Measurements from ENCODE around the gene BANK1.
"Not testable (repeated sequence)": the region's sequence is repeated elsewhere in the genome, so short reads cannot be mapped to it uniquely, and the experiment has no call there.

Gene BANK1

DNA sequence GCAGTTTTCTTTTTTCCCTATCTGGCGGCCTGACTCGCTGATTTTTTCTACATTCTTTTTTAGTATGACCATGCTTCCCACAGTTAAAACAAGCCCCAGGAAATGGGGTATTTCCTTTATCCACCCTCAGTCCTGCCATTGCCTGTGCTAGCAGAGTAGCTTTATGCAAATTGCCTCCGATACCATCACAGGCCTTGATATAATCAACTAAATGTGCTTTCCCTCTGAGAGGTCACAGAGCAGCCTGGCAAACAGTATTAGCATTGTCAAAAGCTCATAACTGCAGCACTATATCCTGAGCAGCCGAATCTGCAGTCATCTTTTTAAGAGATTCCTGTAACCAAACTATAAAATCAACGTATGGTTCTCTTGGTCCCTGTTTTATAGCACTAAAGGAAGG, 115.0 kb downstream of the BANK1 start:
- not testable (repeated sequence) for H3K4me3 ChIP-seq (ENCODE audit: low read length); H3K9me3 ChIP-seq (ENCODE audit: insufficient read depth, low read depth, low read length); H3K27me3 ChIP-seq (ENCODE audit: insufficient read depth, low read length); H3K9ac ChIP-seq (ENCODE audit: low read depth, low read length); H3K27ac ChIP-seq (ENCODE audit: low read length); H3K4me1 ChIP-seq (ENCODE audit: insufficient read depth, low read length); H3K36me3 ChIP-seq (ENCODE audit: insufficient read depth, low read depth, low read length)

DNA sequence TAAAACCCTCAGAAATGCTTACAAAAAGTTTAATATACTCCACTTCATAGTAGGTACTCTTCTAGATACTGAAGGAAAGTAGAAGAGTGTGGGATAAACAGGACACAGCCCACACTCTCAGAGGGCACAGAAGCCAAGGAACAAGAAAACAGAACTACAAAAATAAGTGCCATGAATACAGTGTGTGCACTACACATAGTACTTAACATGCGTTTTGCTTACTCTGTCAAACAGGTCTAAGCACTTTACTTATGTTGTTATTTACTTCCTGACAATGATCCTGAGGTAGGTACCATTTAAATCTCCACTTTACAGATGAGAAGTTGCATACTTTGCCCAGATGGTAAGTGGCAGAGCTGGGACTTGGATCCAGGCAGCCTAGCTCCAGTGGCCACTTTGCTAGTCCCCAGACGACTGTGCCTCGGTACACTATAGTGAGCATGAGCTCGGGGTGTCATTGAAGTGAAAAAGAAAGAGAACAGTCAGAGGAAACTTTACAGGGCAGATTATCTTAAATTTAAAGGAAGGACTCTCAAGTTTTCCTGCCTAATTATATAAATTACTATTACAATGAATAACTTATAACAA, 120.3 kb downstream of the BANK1 start:
- Histone ChIP-seq H3K4me3 (ENCODE audit: low read length) (no peak overlapping the region), H3K27me3 (ENCODE audit: insufficient read depth, low read length) (no peaks in the 10 kb centered on the region), H3K36me3 (ENCODE audit: insufficient read depth, low read depth, low read length) (no peaks in the 10 kb centered on the region), H3K9ac (ENCODE audit: low read depth, low read length) (no peak overlapping the region), H3K4me1 (ENCODE audit: insufficient read depth, low read length) (no peaks in the 10 kb centered on the region), H3K9me3 (ENCODE audit: insufficient read depth, low read depth, low read length) (no peaks in the 10 kb centered on the region), H3K27ac (ENCODE audit: low read length) (no peak overlapping the region)

DNA sequence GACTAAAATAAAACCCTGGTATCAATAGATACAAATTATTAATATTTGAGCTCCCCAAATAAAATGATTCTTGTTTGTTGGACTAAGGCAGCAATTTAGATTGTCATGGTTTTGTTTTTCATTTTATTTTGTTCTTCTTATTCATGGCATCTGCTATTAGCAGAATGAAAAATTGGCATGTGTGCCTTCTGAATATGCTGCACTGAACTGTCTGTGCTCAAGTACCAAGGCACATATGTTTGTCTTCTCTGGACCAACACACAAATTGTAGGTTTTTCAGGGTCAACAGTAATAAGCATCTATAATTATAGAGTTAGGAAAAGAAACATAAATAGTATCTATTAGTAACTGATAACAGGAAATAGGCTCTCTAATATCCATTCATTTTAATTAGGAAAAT, 121.1 kb downstream of the BANK1 start:
- no peaks in the 10 kb centered on the region for H3K36me3 ChIP-seq (ENCODE audit: insufficient read depth, low read depth, low read length)
- H3K9ac ChIP-seq (ENCODE audit: low read depth, low read length) = no peak overlapping the region
- H3K4me3 ChIP-seq (ENCODE audit: low read length) = no peak overlapping the region
- H3K4me1 ChIP-seq (ENCODE audit: insufficient read depth, low read length) = no peaks in the 10 kb centered on the region
- H3K9me3 ChIP-seq (ENCODE audit: insufficient read depth, low read depth, low read length) = no peaks in the 10 kb centered on the region
- H3K27ac ChIP-seq (ENCODE audit: low read length) = no peak overlapping the region
- no peaks in the 10 kb centered on the region for H3K27me3 ChIP-seq (ENCODE audit: insufficient read depth, low read length)

DNA sequence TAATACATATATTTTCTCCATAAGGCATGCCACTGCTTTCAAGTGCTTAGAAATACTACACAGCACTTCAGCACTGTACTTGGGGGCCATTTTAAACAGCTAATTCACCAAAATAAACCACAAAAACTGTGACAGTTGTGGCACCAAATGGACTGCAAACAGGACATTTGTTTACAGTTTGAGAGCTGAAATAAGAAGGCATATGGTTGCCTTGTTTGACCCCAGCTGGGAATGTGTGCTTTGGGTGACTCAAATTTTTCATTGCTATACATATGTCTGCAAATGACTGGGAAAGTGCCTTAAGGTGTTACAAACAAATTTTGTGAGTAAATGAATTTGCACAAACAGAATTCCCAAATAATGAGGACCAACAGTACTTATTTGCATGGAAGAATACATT, 124.2 kb downstream of the BANK1 start:
- Histone ChIP-seq H3K9ac (ENCODE audit: low read depth, low read length) (no peak overlapping the region), H3K4me3 (ENCODE audit: low read length) (no peak overlapping the region), H3K27me3 (ENCODE audit: insufficient read depth, low read length) (no peaks in the 10 kb centered on the region), H3K36me3 (ENCODE audit: insufficient read depth, low read depth, low read length) (no peaks in the 10 kb centered on the region), H3K4me1 (ENCODE audit: insufficient read depth, low read length) (no peaks in the 10 kb centered on the region), H3K9me3 (ENCODE audit: insufficient read depth, low read depth, low read length) (no peaks in the 10 kb centered on the region), H3K27ac (ENCODE audit: low read length) (no peak overlapping the region)

DNA sequence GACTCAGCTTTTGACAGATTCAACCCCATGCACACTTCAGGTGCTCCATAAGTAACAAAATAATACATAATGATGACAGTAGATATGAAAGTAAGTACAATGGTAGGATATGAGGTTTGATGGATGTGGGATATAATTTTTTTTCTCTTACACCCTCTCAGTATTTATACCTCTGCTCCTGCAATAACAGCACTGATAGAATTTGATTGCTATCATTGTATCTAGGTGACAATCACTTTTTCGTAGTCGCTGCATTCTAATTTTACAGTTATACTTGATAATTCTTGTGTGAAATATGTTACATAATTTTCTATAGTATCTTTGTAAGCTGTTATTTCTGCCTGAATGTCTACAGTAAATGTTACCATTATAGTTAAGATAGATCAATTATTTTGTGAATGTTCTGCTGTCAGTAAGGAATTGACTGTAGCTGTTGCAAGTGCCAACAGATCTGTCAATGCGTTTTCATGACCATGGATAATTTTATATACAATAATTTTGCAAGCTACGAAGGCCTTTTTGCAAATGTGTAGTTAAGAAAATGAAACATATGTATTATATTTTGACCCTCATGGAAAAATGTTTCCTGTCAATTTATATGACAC, 128.9 kb downstream of the BANK1 start:
- H3K27ac ChIP-seq (ENCODE audit: low read length) = no peak overlapping the region
- no peak overlapping the region for H3K4me3 ChIP-seq (ENCODE audit: low read length)
- H3K9me3 ChIP-seq (ENCODE audit: insufficient read depth, low read depth, low read length) = no peaks in the 10 kb centered on the region
- H3K27me3 ChIP-seq (ENCODE audit: insufficient read depth, low read length) = no peaks in the 10 kb centered on the region
- H3K4me1 ChIP-seq (ENCODE audit: insufficient read depth, low read length) = no peaks in the 10 kb centered on the region
- no peak overlapping the region for H3K9ac ChIP-seq (ENCODE audit: low read depth, low read length)
- H3K36me3 ChIP-seq (ENCODE audit: insufficient read depth, low read depth, low read length) = no peaks in the 10 kb centered on the region

GRCh38 chr4:101921370-101921769, 130.8 kb downstream of the BANK1 start:
- Histone ChIP-seq H3K27me3 (ENCODE audit: insufficient read depth, low read length) (no peaks in the 10 kb centered on the region), H3K4me1 (ENCODE audit: insufficient read depth, low read length) (no peaks in the 10 kb centered on the region), H3K9ac (ENCODE audit: low read depth, low read length) (no peak overlapping the region), H3K27ac (ENCODE audit: low read length) (no peak overlapping the region), H3K36me3 (ENCODE audit: insufficient read depth, low read depth, low read length) (no peaks in the 10 kb centered on the region), H3K9me3 (ENCODE audit: insufficient read depth, low read depth, low read length) (no peaks in the 10 kb centered on the region), H3K4me3 (ENCODE audit: low read length) (no peak overlapping the region)

DNA sequence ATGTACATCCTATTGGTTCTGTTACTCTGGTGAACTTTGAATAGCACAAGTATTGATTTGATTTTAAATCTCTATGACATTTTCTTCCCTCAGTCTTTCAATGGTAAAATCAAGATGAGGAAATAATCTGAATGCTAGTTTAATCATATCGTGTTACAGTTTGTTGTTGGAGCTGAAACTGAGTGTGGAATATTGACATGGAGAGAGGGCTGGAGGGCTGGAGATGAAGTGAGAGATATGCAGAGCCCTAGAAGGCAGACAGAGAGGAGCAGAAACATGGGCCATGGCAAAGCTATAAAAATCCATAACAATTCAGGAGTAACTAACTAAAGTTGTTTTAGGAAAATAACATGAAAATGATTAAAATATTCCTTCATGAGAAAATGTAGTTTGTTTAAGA, 141.1 kb downstream of the BANK1 start:
- Histone ChIP-seq H3K27me3 (ENCODE audit: insufficient read depth, low read length) (no peaks in the 10 kb centered on the region), H3K9me3 (ENCODE audit: insufficient read depth, low read depth, low read length) (no peaks in the 10 kb centered on the region), H3K9ac (ENCODE audit: low read depth, low read length) (no peak overlapping the region), H3K4me1 (ENCODE audit: insufficient read depth, low read length) (no peaks in the 10 kb centered on the region), H3K27ac (ENCODE audit: low read length) (no peak overlapping the region), H3K4me3 (ENCODE audit: low read length) (no peak overlapping the region), H3K36me3 (ENCODE audit: insufficient read depth, low read depth, low read length) (no peaks in the 10 kb centered on the region)

- Histone ChIP-seq H3K9me3 (ENCODE audit: insufficient read depth, low read depth, low read length) (no peaks in the 10 kb centered on the region), H3K27me3 (ENCODE audit: insufficient read depth, low read length) (no peaks in the 10 kb centered on the region), H3K36me3 (ENCODE audit: insufficient read depth, low read depth, low read length) (no peaks in the 10 kb centered on the region), H3K4me1 (ENCODE audit: insufficient read depth, low read length) (no peaks in the 10 kb centered on the region), H3K9ac (ENCODE audit: low read depth, low read length) (no peak overlapping the region), H3K4me3 (ENCODE audit: low read length) (no peak overlapping the region), H3K27ac (ENCODE audit: low read length) (no peak overlapping the region)
Observed at GRCh38 chr4:101933855-101934254, 143.3 kb downstream of the BANK1 start.

- H3K9ac ChIP-seq (ENCODE audit: low read depth, low read length) = no peak overlapping the region
- H3K9me3 ChIP-seq (ENCODE audit: insufficient read depth, low read depth, low read length) = no peaks in the 10 kb centered on the region
- no peak overlapping the region for H3K4me3 ChIP-seq (ENCODE audit: low read length)
- H3K36me3 ChIP-seq (ENCODE audit: insufficient read depth, low read depth, low read length) = no peaks in the 10 kb centered on the region
- no peaks in the 10 kb centered on the region for H3K27me3 ChIP-seq (ENCODE audit: insufficient read depth, low read length)
- no peaks in the 10 kb centered on the region for H3K4me1 ChIP-seq (ENCODE audit: insufficient read depth, low read length)
- no peak overlapping the region for H3K27ac ChIP-seq (ENCODE audit: low read length)
Observed at GRCh38 chr4:101938836-101939235, 148.3 kb downstream of the BANK1 start.

DNA sequence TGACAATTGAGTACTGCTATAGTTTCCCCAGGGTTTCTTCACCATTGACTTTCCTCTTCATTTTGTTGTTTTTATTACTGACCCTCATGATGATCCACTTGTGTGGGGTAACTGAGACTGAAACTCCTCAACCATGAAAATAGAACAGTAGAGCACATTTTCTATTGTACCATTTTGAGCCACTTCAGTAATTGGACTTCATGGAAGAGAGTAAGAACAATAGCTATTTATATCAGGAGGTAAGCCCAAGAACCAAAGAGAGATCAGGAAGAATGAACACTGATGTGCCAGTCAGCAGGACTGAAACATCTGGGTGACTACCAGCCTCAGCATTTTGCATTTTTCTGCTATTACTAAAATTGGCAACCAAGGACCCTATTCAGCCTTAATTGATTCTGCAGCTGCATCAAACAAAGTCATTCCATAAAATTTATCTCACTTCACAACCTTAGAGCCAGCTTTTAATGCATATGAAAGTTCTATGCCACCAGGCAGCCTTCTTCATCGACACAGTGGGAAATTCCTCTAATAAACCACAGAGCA, 151.4 kb downstream of the BANK1 start:
- Histone ChIP-seq H3K27ac (ENCODE audit: low read length) (no peak overlapping the region), H3K9ac (ENCODE audit: low read depth, low read length) (no peak overlapping the region), H3K36me3 (ENCODE audit: insufficient read depth, low read depth, low read length) (no peaks in the 10 kb centered on the region), H3K9me3 (ENCODE audit: insufficient read depth, low read depth, low read length) (no peaks in the 10 kb centered on the region), H3K4me1 (ENCODE audit: insufficient read depth, low read length) (peaks cover 10% of the 10 kb centered on the region; the same call in 1 of the 2 replicates), H3K27me3 (ENCODE audit: insufficient read depth, low read length) (no peaks in the 10 kb centered on the region), H3K4me3 (ENCODE audit: low read length) (no peak overlapping the region)

- Histone ChIP-seq H3K9ac (ENCODE audit: low read depth, low read length) (no peak overlapping the region), H3K36me3 (ENCODE audit: insufficient read depth, low read depth, low read length) (no peaks in the 10 kb centered on the region), H3K27me3 (ENCODE audit: insufficient read depth, low read length) (no peaks in the 10 kb centered on the region), H3K27ac (ENCODE audit: low read length) (no peak overlapping the region), H3K4me1 (ENCODE audit: insufficient read depth, low read length) (peaks cover 10% of the 10 kb centered on the region; the same call in 1 of the 2 replicates), H3K9me3 (ENCODE audit: insufficient read depth, low read depth, low read length) (no peaks in the 10 kb centered on the region), H3K4me3 (ENCODE audit: low read length) (no peak overlapping the region)
Observed at GRCh38 chr4:101942891-101943290, 152.4 kb downstream of the BANK1 start.

DNA sequence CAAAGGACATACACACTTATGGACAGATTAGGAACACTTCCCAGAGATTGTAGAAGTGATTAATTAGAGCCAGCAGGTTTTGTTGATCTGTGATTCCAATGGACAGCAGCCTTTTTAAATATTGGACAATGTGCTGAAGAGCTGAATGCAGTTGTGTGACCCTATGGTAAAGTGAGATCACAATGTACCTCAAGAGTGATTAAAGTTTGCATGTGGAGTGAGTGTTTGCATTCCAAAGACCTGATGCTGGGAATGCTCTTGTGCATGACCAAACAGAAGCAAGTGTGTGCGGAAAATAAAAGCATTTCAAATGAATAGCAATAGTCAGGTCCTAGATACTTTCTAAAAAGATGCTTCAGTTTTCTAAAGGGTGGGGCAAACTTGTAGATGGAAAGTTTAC, 154.1 kb downstream of the BANK1 start:
- no peak overlapping the region; the same call in 1 of the 2 replicates for H3K4me3 ChIP-seq (ENCODE audit: low read length)
- peaks cover 18% of the 10 kb centered on the region for H3K4me1 ChIP-seq (ENCODE audit: insufficient read depth, low read length)
- H3K9ac ChIP-seq (ENCODE audit: low read depth, low read length) = no peak overlapping the region
- no peaks in the 10 kb centered on the region for H3K27me3 ChIP-seq (ENCODE audit: insufficient read depth, low read length)
- no peaks in the 10 kb centered on the region for H3K36me3 ChIP-seq (ENCODE audit: insufficient read depth, low read depth, low read length)
- no peak overlapping the region for H3K27ac ChIP-seq (ENCODE audit: low read length)
- H3K9me3 ChIP-seq (ENCODE audit: insufficient read depth, low read depth, low read length) = no peaks in the 10 kb centered on the region

All from iPS-20b (cell line).